Right lobe of liver (tissue), 4 donors: ENCODE measurements around the gene HIBADH.

Experiments used
- POLR2A ChIP-seq: fragments of 450-650 bp; IDR thresholded peaks from one replicate; pipeline ENCODE4 v1.6.1; 2017; ENCODE audit warnings: antibody characterized with exemption, mild to moderate bottlenecking
- TF ChIP-seq, protein P1 (sequence below), 4 donors: fragments of 200-600 bp in 3 of 4; fragments of 450-650 bp in 1 of 4; IDR thresholded peaks; one replicate each; pipeline versions ENCODE4 v1.5.1 to v1.8.0; 2016 to 2022; ENCODE audit warnings: antibody characterized with exemption in 4 of 4, mild to moderate bottlenecking in 2 of 4
- donor health status: DM: no; HTN: no; CAD: no.
- donor health status: DM: no; HTN: no; CAD: no.
- donor health status: DM: no; HTN: yes; CAD: no.

DNA sequence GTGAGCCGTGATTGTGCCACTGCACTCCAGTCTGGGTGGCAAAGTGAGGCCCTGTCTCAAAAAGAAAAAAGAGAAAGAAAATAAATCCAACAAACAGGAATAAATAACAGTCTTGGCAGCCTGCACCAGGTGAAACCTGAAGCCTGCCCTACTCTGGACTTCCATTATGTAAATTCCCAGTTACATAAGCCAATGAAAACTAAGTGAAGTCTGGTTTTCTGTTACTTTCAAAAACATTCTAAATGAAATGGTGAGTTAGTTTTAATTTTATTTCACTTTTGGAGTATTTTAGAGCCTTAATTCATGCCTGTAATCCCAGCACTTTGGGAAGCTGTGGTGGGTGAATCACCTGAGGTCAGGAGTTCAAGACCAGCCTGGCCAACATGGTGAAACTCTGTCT lies 22.5 kb upstream of the HIBADH start:
- TF ChIP-seq, protein P1, sequence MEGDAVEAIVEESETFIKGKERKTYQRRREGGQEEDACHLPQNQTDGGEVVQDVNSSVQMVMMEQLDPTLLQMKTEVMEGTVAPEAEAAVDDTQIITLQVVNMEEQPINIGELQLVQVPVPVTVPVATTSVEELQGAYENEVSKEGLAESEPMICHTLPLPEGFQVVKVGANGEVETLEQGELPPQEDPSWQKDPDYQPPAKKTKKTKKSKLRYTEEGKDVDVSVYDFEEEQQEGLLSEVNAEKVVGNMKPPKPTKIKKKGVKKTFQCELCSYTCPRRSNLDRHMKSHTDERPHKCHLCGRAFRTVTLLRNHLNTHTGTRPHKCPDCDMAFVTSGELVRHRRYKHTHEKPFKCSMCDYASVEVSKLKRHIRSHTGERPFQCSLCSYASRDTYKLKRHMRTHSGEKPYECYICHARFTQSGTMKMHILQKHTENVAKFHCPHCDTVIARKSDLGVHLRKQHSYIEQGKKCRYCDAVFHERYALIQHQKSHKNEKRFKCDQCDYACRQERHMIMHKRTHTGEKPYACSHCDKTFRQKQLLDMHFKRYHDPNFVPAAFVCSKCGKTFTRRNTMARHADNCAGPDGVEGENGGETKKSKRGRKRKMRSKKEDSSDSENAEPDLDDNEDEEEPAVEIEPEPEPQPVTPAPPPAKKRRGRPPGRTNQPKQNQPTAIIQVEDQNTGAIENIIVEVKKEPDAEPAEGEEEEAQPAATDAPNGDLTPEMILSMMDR (IDR thresholded peaks at IDR 0.05) = no peak
- no peak for TF ChIP-seq POLR2A
